ENCODE measurements around the gene IL10RA.
A peak's percentile ranks its signal among the peaks of the same experiment; 100 is the strongest.
"Not testable (repeated sequence)": the region's sequence is repeated elsewhere in the genome, so short reads cannot be mapped to it uniquely, and the experiment has no call there.

IL10RA gene

DNA sequence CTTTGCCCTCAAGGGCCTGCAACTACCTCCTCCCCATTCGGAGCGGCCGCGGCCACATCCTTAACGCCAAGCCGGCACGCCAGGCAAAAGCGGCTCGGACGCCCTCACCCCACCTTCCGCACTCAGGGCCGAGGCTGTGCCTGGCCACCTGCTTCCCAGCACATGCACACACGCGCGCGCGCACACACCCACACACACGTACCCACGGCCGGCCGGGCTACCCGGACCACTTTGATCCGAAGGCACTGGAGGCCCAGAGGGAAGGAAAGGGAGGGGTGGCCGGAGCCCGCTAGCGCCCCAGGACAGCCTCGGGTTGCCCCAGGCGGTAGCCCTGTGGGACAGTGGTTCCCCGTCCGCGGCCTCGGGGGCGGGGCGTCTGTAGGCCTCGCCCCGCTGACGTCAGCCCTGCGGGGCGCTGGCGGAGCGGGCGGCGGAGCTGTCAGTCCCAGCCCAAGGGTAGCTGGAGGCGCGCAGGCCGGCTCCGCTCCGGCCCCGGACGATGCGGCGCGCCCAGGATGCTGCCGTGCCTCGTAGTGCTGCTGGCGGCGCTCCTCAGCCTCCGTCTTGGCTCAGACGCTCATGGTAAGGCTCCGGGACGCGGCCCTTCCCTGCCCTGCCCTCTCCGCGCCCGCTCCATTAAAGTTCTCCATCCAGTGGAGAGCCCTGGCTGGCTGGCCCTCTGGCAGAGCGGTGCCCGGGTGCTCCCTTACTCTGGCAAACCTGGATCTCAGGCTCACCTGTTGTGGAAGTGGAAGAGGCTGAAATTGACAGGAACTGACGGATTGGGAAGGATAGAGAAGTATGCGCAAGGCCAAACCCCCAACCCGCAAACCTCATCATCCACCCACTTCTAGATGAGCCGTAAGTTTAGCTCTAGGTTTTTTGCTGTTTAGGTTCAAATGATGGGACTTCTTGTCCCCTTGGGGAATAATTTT lies at the start of gene IL10RA:
TSS of gene IL10RA (plus strand) at position 442 of the 935 bp plus-strand sequence. CDS start at position 516, 74 bp downstream.
- DNase-seq (ENCODE audit: low read depth): peak; percentile 68

DNA sequence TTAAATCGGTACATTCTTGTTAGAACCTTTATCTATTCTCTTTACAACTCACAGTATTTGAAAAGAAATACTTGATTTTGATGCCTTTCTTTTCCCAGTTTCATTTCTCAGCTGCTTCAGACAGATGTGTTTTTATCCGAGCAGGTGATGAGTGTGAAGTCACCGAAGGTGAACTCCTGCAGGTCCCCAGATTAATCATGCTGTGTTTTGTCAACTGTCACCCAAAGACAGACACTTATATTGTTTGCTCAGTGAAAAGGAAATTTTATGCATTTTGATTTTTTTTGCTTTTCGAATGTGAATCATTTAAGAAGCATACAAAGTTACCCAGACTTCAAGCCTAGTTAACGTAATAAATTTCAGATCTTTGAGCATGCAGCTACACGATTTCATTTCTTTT lies 49.2 kb upstream of the IL10RA start:
- DNase-seq (ENCODE audit: low read depth): no peak

DNA sequence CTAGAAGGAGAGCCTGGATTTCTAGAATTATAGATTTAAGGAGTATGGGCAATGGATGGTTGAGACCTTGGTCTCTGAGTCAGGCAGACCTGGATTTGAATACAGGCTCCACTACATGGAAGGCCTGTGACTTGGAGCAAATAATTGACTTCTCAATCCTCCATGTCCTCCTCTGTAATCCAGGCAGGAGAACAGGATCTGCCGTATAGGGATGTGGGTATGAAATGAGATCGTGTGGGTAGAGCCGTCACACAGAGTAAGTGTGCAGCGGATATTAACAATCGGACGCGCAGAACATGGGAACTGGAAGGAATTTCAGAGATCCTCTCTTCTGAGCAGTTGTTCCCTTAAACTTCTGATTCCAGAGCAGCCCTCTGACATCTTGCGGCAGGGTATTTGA lies 45.5 kb upstream of the IL10RA start:
- DNase-seq (ENCODE audit: low read depth): no peak

DNA sequence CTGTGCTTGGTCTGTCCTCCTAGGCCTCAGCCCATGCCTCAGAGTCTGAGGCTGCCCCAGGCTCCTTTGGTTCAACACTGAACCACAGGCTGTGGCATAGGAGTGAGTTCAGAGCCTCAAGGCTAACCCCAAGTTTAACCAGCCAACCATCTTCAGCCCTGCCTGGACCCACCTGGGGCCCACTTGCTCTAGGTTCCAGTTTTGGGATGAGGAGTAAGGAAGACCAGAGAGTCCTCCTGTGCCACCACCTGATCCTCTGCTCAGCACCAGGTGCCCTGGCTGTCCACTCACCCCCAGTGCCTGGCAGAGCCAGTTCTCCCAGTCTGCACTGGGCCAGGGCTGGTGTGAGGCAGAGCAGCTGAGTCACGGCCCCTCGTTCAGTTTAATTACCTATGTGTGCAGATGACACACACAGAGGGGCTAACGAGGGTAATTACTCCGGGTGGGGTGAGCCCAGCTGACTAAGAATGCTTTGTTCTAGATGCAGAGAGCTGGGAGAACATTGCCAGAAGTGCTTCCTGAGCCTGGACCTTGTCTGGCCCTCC lies 45.0 kb upstream of the IL10RA start:
- DNase-seq (ENCODE audit: low read depth): no peak

DNA sequence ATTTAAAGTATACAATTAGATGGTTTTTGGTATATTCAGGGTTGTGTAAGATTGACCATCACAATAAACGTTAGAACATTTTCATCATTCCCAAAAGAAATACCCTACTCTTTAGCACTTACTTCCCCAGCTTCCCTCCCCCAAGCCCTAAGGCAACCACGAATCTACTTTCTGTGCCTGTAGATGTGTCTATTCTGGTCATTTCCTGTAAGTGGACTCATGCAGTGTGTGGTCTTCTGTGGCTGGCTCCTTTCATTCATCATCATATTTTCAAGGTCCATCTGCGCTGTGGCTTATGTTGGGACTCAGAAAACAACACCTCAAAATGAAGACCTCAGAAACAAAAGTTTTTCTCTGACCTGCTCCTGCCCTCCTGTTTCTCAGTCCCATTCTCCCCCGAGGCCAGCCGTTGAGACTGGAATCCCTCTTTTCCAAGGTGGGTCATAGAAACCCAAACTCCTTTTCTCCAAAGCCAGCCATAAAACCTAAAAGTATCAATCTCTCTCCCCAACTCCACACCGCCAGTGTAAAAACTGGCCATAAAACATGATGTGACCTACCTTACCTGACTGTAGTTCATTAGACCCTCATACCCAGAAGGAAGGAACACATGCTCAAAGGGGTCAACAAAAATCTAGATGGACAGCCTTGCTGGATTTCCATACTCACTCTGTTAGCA lies 44.1 kb upstream of the IL10RA start:
- no peak for DNase-seq (ENCODE audit: low read depth)

- no peak for DNase-seq (ENCODE audit: low read depth)
Observed at GRCh38 chr11:117944554-117944953, 41.6 kb upstream of the IL10RA start.

DNA sequence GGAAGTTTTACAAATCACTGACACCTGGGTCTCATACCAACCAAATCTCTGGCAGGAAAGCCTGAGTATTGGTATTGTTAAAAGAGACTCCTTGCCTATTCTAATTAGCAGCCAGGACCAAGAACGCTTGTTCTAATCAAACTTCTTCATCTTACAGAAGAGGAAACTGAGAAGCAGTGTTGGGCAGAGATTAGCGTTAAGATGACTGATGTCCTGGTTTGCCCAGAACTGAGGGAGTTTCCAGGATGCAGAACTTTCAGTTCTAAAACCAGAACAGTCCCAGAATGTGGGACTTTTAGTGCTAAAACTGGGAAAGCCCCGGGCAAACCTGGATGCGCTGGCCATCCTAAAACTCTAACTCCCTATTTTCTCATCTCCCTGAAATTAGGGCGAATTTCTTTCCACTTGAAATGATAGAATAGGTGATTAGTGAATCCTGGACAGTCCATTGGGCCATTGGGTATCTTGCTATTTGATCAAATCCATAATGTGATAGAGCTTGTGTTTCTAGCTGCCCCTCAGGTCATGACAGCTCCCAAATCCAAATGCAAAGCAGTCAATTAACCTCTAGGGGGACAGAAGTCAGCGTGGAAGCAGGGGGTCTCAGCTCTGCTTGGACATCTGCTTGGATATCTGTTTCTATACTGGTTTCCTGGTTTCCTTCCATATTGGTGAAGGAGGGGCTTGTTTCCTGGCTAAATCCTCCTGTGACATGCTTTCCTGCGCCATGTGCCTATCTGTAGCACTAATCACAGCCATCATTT lies 41.0 kb upstream of the IL10RA start:
- no peak for DNase-seq (ENCODE audit: low read depth)

DNA sequence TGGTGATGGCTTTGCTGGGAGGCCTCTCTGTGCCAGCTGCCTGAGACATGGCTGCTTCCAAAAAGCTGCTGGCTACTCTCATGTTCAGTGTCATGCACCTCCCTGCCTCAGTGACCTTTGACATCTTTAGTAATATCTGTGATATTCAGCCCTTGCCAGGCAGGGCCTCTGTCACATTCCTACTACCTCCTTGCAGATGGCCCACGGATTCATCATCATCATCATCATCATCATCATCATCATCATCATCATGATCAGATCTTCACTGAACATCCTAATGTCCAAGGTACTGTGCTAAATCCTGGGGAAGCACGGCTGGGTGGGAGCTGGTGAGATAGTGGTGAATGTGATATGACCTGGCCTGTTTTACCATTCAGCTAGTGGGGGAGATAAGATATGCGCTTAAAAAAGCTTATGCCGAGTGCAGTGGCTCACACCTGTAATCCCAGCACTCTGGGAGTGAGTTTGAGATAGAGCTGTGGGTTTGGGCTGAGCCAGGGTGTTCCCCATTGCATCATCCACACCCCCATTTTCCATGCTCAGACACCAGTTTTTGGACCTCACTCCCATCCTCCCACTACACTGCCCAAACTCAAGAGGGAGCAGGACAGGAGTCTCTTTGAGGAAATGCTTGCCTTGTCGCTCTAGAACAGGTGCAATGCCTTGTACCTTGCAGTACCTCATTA lies 39.9 kb upstream of the IL10RA start:
- no peak for DNase-seq (ENCODE audit: low read depth)

- DNase-seq (ENCODE audit: low read depth): peak; percentile 50
Observed at GRCh38 chr11:117946842-117947526, 39.2 kb upstream of the IL10RA start.

DNA sequence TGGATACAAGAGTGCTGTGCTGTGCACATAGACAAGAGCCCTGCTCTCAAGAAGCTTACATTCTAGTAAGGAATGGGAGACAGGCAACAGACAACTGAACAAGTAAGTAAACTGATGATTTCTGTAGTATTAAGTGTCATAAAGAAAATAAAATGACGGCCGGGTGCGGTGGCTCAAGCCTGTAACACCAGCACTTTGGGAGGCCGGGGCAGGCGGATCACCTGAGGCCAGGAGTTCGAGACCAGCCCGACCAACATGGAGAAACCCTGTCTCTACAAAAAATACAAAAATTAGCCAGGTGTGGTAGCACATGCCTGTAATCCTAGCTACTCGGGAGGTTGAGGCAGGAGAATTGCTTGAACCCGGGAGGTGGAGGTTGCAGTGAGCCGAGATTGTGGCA lies 38.4 kb upstream of the IL10RA start:
- not testable (repeated sequence) for DNase-seq (ENCODE audit: low read depth)

DNA sequence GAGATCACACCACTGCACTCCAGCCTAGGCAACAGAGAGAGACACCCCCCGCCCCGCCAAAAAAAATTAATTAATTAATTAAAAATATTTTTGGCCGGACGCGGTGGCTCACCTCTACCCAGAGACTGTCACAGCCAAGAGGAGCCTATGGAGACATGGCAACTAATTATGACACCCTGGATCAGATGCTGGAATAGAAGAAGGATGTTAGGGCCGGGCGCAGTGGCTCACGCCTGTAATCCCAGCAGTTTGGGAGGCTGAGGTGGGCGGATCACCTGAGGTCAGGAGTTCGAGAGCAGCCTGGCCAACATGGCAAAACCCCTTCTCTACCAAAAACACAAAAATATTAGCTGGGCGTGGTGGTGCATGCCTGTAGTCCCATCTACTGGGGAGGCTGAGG lies 37.7 kb upstream of the IL10RA start:
- not testable (repeated sequence) for DNase-seq (ENCODE audit: low read depth)

GRCh38 chr11:117949062-117949461 lies 37.1 kb upstream of the IL10RA start:
- DNase-seq (ENCODE audit: low read depth): no peak

GRCh38 chr11:117950301-117950700 lies 35.9 kb upstream of the IL10RA start:
- DNase-seq (ENCODE audit: low read depth): peak; percentile 63

DNA sequence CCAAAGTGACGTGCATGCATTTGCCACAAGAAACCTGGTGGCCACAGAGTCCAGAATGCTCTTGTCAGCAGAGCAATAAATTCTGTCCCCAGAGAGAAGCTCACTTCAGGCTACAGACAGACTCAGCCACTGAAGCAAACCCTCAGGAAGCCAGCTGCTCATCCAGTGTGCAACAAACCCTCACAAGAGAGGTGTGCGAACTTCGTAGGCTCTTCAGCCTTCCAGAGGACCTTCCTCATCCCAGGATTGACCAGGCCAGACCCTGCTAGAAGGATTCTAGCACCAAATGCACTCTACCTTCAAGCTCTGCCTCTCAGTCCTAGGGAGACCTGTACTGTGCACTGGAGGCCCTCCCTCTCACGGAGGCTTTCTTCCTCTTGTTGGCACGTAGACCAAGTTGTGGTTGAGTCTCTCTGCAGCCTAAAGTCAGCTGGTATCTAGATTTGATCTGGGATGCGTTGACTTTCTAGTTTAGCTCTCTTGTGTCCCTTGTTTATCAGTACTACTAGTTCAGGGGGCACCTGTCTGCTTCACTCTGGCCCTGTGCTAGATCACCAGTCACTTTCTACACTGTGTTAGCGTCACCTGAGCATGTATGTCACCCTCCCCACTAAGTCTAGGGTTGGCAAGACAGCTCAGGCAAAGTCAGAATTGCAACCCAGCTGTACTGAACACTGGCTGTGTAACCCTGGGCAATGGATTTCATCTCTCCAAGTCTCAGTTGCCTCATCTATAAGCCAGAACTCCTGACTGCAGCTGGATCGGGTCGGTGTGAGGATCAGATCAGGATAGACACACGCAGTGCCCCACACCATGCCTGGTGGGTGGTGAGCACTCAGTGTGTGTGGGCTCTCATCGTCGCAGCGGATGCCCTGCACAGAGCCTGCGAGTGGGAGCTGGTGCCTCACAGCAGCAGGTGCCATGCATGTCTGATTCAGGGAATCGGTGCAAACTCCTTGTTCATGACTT lies 34.9 kb upstream of the IL10RA start:
- DNase-seq (ENCODE audit: low read depth): peak; percentile 38

GRCh38 chr11:117953024-117953671 lies 33.0 kb upstream of the IL10RA start:
- no peak for DNase-seq (ENCODE audit: low read depth)

DNA sequence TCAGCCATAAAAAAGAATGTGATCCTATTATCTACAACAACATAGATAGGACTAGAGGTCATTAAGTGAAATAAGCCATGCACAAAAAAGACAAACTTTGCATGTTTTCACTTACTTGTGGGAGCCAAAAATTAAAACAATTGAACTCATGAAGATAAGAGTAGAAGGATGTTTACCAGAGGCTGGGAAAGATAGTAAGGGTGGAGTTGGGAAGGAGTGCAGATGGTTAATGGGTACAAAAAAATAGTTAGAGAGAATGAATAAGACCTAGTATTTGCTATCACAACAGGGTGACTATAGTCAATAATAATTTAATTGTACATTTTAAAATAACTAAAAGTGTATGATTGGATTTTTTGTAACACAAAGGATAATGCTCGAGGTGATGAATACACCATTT lies 27.2 kb upstream of the IL10RA start:
- no peak for DNase-seq (ENCODE audit: low read depth)

DNA sequence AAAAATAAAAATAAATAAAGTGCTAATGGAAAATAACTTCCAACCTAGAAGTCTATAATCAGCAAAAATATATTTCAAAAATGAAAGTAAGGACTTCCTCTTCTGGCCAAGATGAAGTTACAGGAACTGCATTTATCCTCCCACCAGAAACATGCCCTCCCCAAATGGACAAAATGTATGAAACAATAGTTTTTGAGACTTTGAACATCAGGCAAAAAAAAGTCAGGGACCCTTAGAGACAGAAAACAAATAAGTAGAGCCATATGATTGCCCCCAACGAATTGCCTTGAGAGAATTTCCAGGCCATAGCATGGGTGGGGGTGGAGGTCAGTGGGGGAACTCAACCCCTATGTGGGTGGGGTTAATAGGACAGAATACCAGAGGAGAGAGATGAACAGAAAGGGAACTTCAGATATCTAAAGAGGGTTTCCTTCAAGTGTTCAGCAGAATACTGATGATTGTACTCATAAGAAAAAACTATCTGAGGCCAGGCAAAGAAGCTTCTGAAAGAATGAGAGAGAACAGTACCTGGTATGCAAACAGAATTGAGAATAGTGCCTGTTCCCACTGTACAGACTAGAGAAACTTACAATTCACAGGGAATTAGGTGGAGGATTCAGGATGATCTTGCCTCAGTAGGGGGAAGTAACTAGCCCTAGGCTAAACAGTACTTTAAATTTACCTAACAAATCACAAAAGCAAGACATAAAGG lies 26.6 kb upstream of the IL10RA start:
- DNase-seq (ENCODE audit: low read depth): no peak

GRCh38 chr11:117960406-117960805 lies 25.8 kb upstream of the IL10RA start:
- no peak for DNase-seq (ENCODE audit: low read depth)

- DNase-seq (ENCODE audit: low read depth): no peak
Observed at GRCh38 chr11:117961896-117962295, 24.3 kb upstream of the IL10RA start.

All from T-helper 22 cell (primary cell).